Ovary (tissue), 3 donors: ENCODE data around the gene FIGN.

ENCODE experiments used
- POLR2A ChIP-seq: fragments of 450-650 bp; IDR thresholded peaks from one replicate; pipeline ENCODE4 v1.6.1; 2017; ENCODE audit warnings: antibody characterized with exemption, mild to moderate bottlenecking, moderate library complexity
- TF ChIP-seq, protein P1 (sequence below), 3 donors: fragments of 450-650 bp in 2 of 3; fragments of 200-600 bp in 1 of 3; IDR thresholded peaks; one replicate each; pipeline versions ENCODE4 v1.5.1 to v1.8.0; 2016 to 2022; ENCODE audit warnings: antibody characterized with exemption in 3 of 3, mild to moderate bottlenecking in 1 of 3
- donor health status: DM: no; HTN: no; CAD: no.

DNA sequence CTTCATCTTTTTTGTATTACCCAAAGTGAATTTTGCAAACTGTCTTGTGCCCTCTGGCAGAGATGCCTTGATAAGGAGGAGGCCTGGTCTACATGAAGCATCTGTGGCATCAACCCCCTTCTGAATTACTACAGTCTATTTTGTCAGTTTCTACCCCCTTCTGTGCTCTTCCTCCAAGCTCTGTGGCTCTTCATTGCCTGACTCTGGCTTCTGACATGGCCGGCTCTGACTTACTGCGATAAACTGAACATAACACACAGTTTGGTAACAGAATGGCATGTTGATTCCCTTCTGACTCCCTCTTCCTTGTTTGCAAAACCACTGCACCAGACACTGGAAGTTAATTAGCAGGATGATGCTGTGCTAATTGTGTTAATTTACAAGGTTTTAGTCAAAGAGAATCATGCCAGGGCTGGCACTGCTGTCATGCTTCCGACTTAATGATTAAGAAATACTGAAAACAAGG is 122.5 kb downstream of the FIGN start:
- TF ChIP-seq, protein P1, sequence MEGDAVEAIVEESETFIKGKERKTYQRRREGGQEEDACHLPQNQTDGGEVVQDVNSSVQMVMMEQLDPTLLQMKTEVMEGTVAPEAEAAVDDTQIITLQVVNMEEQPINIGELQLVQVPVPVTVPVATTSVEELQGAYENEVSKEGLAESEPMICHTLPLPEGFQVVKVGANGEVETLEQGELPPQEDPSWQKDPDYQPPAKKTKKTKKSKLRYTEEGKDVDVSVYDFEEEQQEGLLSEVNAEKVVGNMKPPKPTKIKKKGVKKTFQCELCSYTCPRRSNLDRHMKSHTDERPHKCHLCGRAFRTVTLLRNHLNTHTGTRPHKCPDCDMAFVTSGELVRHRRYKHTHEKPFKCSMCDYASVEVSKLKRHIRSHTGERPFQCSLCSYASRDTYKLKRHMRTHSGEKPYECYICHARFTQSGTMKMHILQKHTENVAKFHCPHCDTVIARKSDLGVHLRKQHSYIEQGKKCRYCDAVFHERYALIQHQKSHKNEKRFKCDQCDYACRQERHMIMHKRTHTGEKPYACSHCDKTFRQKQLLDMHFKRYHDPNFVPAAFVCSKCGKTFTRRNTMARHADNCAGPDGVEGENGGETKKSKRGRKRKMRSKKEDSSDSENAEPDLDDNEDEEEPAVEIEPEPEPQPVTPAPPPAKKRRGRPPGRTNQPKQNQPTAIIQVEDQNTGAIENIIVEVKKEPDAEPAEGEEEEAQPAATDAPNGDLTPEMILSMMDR (IDR thresholded peaks at IDR 0.05): no peak
- TF ChIP-seq POLR2A: no peak
